ENCODE data around the gene INF2. TPM values are rescaled to one million over a fixed set of nuclear protein-coding genes. Genes with fewer than 3 reads are reported as not detected.

Gene INF2
- total and polyA plus RNA-seq, 2 experiments from 2014 or later: 36.7 to 75.5 TPM

- Histone ChIP-seq H3F3A (replicated peaks; ENCODE audit: low read depth) (no peaks in the 10 kb centered on the region), H3K4me1 (ENCODE audit: insufficient read depth) (0 out of 2 replicates have a peak, but pooled peaks cover 9% of the 10 kb centered on the region), H3K27ac (ENCODE audit: low read depth) (no peak overlapping the region), H4K20me1 (replicated peaks; ENCODE audit: insufficient read depth) (no peaks in the 10 kb centered on the region), H3K79me2 (replicated peaks; ENCODE audit: insufficient read depth) (no peaks in the 10 kb centered on the region), H3K4me3 (no peak overlapping the region), H3K4me2 (no peak overlapping the region), H3K27me3 (ENCODE audit: insufficient read depth) (no peaks in the 10 kb centered on the region), H3K9me2 (ENCODE audit: insufficient read depth) (no peaks in the 10 kb centered on the region), H3K36me3 (ENCODE audit: insufficient read depth) (peaks cover 12% of the 10 kb centered on the region; the same call in 1 of the 2 replicates), H2AFZ (no peak overlapping the region)
- H3K9me3 Mint-ChIP-seq: peaks cover 19% of the 10 kb centered on the region
- H3K27ac Mint-ChIP-seq: no peak overlapping the region
- ATAC-seq (peak; percentile 37), DNase-seq (ENCODE audit: low spot score) (peak; percentile 49)
- H3K27me3 Mint-ChIP-seq (ENCODE audit: insufficient read depth, low read depth, poor library complexity): peaks cover 6% of the 10 kb centered on the region
- H3K4me1 Mint-ChIP-seq: peaks cover 9% of the 10 kb centered on the region; the same call in 2 of the 3 replicates
- no peak overlapping the region for H3K4me3 Mint-ChIP-seq
- peaks cover 34% of the 10 kb centered on the region for H3K36me3 Mint-ChIP-seq (ENCODE audit: low read depth)
- TF ChIP-seq NANOG (IDR thresholded peaks at IDR 0.05; ENCODE audit: borderline replicate concordance) (no peak), ZNF331 (CRISPR knock-in tag; IDR thresholded peaks at IDR 0.05; ENCODE audit: low read depth) (no peak), EZH2 (IDR thresholded peaks at IDR 0.05; ENCODE audit: low read depth, unreplicated experiment) (no peak), JUNB (IDR thresholded peaks at IDR 0.05; ENCODE audit: unreplicated experiment) (no peak), EZH2phosphoT487 (IDR thresholded peaks at IDR 0.05; ENCODE audit: unreplicated experiment) (no peak), POLR2AphosphoS5 (IDR thresholded peaks at IDR 0.05; ENCODE audit: low read depth) (no peak), CREB1 (CRISPR knock-in tag; IDR thresholded peaks at IDR 0.05; ENCODE audit: low read depth) (no peak), STAT1 (IDR thresholded peaks at IDR 0.05; ENCODE audit: unreplicated experiment) (no peak)
These were observed 18.5 kb downstream of the INF2 start for GRCh38 chr14:104707608-104708595.

- Mint-ChIP-seq H3K4me3 (no peak overlapping the region), H3K27me3 (ENCODE audit: insufficient read depth, low read depth, poor library complexity) (peaks cover 6% of the 10 kb centered on the region), H3K4me1 (peaks cover 9% of the 10 kb centered on the region; the same call in 2 of the 3 replicates), H3K36me3 (ENCODE audit: low read depth) (peaks cover 25% of the 10 kb centered on the region), H3K9me3 (peaks cover 16% of the 10 kb centered on the region), H3K27ac (no peak overlapping the region)
- ATAC-seq (peak; percentile 86), DNase-seq (ENCODE audit: low spot score) (peak; percentile 93)
- Histone ChIP-seq H3K27me3 (ENCODE audit: insufficient read depth) (no peaks in the 10 kb centered on the region), H3K4me1 (ENCODE audit: insufficient read depth) (0 out of 2 replicates have a peak, but pooled peaks cover 9% of the 10 kb centered on the region), H3K4me3 (no peak overlapping the region), H4K20me1 (replicated peaks; ENCODE audit: insufficient read depth) (no peaks in the 10 kb centered on the region), H3K27ac (ENCODE audit: low read depth) (no peak overlapping the region), H3F3A (replicated peaks; ENCODE audit: low read depth) (no peaks in the 10 kb centered on the region), H3K36me3 (ENCODE audit: insufficient read depth) (peaks cover 10% of the 10 kb centered on the region; the same call in 1 of the 2 replicates), H3K9me2 (ENCODE audit: insufficient read depth) (no peaks in the 10 kb centered on the region), H3K79me2 (replicated peaks; ENCODE audit: insufficient read depth) (no peaks in the 10 kb centered on the region), H2AFZ (no peak overlapping the region), H3K4me2 (no peak overlapping the region)
- no peak for TF ChIP-seq ZNF114 (CRISPR knock-in tag; IDR thresholded peaks at IDR 0.05)
- no peak for TF ChIP-seq ETS1 (IDR thresholded peaks at IDR 0.05)
- TF ChIP-seq EZH2phosphoT487 (IDR thresholded peaks at IDR 0.05; ENCODE audit: unreplicated experiment): no peak
- no peak for TF ChIP-seq STAT1 (IDR thresholded peaks at IDR 0.05; ENCODE audit: unreplicated experiment)
- TF ChIP-seq, protein P1, sequence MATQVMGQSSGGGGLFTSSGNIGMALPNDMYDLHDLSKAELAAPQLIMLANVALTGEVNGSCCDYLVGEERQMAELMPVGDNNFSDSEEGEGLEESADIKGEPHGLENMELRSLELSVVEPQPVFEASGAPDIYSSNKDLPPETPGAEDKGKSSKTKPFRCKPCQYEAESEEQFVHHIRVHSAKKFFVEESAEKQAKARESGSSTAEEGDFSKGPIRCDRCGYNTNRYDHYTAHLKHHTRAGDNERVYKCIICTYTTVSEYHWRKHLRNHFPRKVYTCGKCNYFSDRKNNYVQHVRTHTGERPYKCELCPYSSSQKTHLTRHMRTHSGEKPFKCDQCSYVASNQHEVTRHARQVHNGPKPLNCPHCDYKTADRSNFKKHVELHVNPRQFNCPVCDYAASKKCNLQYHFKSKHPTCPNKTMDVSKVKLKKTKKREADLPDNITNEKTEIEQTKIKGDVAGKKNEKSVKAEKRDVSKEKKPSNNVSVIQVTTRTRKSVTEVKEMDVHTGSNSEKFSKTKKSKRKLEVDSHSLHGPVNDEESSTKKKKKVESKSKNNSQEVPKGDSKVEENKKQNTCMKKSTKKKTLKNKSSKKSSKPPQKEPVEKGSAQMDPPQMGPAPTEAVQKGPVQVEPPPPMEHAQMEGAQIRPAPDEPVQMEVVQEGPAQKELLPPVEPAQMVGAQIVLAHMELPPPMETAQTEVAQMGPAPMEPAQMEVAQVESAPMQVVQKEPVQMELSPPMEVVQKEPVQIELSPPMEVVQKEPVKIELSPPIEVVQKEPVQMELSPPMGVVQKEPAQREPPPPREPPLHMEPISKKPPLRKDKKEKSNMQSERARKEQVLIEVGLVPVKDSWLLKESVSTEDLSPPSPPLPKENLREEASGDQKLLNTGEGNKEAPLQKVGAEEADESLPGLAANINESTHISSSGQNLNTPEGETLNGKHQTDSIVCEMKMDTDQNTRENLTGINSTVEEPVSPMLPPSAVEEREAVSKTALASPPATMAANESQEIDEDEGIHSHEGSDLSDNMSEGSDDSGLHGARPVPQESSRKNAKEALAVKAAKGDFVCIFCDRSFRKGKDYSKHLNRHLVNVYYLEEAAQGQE (IDR thresholded peaks at IDR 0.05; ENCODE audit: unreplicated experiment): no peak
- TF ChIP-seq JUNB (IDR thresholded peaks at IDR 0.05; ENCODE audit: unreplicated experiment): no peak
- TF ChIP-seq CTCF (conservative IDR thresholded peaks at IDR 0.05; ENCODE audit: low read depth in 2 of 2): peak; percentile 87 to 96
- TF ChIP-seq POLR2AphosphoS5 (IDR thresholded peaks at IDR 0.05; ENCODE audit: low read depth): peak; percentile 17; the same call in 1 of the 2 replicates
- TF ChIP-seq NANOG (IDR thresholded peaks at IDR 0.05; ENCODE audit: borderline replicate concordance): no peak
- TF ChIP-seq EZH2 (IDR thresholded peaks at IDR 0.05; ENCODE audit: low read depth, unreplicated experiment): no peak
- no peak for TF ChIP-seq CREB1 (CRISPR knock-in tag; IDR thresholded peaks at IDR 0.05; ENCODE audit: low read depth)
- TF ChIP-seq ZNF331 (CRISPR knock-in tag; IDR thresholded peaks at IDR 0.05; ENCODE audit: low read depth): no peak
These were observed 19.3 kb downstream of the INF2 start for GRCh38 chr14:104708606-104709268.
